Astrocyte of the spinal cord (primary cell): ENCODE results near the gene TRMT1.

Experiments
- DNase-seq: peaks from one replicate; pipeline ENCODE4 v3.0.0; 2011; ENCODE audit warnings: low read depth, low spot score
- H3K4me3 ChIP-seq: 2 replicates; pipeline ENCODE4 v1.5.1; 2011; ENCODE audit warnings: low read depth, mild to moderate bottlenecking, low read length, moderate library complexity
- in situ Hi-C: cut with HindIII; loops from 2 replicates; pipeline ENCODE4 v1.10.0; 2017; ENCODE audit warnings: low sequenced_read_pairs
- TF ChIP-seq, protein P1 (sequence below): IDR thresholded peaks from 2 replicates; pipeline ENCODE4 v1.5.1; 2012; ENCODE audit warnings: low read depth, mild to moderate bottlenecking, low read length, inconsistent platforms

TRMT1 gene

DNA sequence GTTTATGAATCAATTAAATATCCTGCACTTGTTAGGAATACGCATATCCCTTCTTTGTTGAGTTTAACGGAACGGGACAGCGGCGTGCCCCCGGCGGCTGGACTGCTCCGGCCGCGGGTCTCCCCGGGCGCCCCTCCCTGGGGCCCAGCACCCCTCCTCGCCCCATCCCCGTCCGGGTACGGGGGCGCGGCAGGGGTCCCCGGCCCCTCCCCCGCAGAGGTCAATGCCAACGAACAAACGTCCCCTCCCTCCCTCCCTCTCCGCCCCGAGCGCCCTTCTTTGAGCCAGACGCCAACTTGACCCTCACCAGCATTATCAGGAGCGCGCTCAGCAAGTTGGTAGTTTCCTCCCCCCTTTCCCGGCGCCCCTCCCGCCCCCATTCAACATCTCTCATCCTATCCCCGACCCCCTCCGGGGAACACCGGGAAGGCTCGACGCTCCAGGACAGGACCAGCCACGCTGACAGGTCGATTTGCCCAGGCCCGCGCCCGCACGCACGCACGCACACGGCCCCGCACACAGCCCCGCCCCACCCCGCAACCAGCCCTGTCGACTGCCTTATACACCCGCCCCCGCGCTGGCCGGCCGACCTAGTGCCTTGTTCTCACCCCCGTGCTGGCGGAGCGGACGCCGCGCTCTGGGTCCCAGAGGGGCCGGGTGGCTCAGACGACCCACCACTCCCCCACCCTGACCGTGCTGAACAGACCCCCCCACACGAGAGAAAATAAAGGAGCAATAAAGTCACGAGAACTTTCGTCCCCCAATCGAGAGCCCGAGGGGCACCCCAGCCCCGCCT, 18.9 kb downstream of the TRMT1 start:
- TF ChIP-seq, protein P1, sequence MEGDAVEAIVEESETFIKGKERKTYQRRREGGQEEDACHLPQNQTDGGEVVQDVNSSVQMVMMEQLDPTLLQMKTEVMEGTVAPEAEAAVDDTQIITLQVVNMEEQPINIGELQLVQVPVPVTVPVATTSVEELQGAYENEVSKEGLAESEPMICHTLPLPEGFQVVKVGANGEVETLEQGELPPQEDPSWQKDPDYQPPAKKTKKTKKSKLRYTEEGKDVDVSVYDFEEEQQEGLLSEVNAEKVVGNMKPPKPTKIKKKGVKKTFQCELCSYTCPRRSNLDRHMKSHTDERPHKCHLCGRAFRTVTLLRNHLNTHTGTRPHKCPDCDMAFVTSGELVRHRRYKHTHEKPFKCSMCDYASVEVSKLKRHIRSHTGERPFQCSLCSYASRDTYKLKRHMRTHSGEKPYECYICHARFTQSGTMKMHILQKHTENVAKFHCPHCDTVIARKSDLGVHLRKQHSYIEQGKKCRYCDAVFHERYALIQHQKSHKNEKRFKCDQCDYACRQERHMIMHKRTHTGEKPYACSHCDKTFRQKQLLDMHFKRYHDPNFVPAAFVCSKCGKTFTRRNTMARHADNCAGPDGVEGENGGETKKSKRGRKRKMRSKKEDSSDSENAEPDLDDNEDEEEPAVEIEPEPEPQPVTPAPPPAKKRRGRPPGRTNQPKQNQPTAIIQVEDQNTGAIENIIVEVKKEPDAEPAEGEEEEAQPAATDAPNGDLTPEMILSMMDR, result no peak
- in situ Hi-C loops, result no loop called here
- no peak overlapping the region for H3K4me3 ChIP-seq
- no peak for DNase-seq

DNA sequence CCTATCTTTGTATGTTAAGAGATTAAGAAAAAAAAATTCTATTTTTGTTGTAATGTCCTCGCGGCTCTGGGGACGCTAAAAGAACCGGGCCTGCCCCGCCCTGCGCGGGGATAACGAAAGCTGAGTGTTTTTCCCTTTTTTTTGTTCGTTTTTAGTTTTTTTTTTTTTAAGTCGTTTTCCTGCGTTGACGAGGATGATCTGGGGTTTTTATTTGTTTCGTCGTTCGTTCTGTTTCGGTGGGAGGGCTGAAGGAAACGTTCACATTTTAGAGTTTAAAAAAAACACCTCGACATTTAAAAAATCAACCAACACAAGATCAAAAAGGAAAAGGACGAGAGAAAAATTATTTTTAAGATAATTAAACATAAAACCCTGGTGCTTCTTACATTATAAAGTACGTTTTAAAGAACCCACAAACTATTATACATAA, 19.5 kb downstream of the TRMT1 start:
- in situ Hi-C loops, result no loop called here
- no peak for DNase-seq
- no peak overlapping the region for H3K4me3 ChIP-seq
- TF ChIP-seq, protein P1, result no peak

DNA sequence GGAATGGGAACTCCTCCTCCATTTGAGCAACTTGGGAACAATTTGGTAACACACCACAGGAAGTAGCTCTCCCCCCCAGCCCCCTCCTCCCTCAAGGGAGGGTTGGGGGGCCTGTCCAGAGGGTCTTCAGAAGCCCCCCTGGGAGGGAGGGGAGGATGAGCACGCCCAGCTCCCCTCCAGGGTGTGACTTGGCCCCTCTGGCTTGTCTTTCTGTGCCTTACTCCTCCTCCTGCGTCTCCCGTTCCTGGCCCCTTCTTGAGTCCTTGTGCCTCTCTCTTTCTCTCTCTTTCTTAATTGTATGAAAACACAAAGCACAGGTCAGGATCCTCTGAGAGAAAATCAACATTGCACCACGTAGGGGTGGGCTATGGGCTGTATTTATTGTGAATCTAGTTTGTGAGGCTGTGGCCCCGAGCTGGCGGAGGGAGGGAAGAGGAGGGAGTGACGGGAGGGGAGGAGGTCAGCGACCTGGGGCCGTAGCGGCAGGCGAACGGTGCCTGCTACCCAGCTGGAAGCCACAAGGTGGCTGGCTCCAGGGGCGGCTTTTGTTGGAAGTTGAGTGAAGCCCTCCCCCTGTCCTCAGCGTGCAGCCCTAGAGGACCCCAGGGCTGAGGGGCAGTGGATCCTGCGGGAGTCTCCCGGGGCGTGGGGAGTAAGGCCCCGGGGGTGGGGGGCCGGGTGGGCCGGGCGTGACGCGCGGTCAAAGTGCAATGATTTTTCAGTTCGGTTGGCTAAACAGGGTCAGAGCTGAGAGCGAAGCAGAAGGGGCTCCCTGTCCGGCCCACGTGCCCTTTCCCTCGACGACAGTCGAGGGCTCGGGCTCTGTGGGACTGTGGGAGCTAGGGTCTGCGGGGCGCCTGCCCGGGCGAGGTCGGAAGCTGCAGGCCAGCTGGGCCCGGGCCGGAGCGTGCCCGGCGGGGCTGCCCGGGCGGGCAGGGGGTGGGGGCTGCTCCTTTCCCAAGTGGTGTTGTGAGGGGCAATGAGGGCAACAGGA, 20.3 kb downstream of the TRMT1 start:
- H3K4me3 ChIP-seq, result no peak overlapping the region
- in situ Hi-C loops, result no loop called here
- TF ChIP-seq, protein P1, result no peak
- no peak for DNase-seq

DNA sequence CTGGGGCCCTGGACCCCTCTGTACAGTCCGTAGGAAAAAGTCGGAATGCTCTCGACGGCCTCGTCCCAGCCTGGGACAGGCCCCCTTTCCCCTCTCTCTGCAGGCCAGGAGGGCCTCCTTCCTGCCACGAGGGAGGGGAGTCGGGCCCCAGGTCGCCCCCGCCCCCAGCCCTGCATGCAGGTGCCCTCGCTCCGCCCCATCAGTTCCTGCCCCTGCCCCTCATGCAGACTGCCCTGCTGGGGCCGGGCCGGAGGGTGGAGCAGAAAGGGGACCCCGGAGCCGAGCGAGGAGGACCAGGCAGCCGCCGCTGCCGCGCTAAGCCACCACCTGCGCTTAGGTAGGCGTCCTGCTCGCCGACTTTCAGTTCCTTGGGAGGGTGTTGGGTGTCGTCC, 21.2 kb downstream of the TRMT1 start:
- no peak for DNase-seq
- TF ChIP-seq, protein P1, result no peak
- in situ Hi-C loops, result no loop called here
- no peak overlapping the region for H3K4me3 ChIP-seq

DNA sequence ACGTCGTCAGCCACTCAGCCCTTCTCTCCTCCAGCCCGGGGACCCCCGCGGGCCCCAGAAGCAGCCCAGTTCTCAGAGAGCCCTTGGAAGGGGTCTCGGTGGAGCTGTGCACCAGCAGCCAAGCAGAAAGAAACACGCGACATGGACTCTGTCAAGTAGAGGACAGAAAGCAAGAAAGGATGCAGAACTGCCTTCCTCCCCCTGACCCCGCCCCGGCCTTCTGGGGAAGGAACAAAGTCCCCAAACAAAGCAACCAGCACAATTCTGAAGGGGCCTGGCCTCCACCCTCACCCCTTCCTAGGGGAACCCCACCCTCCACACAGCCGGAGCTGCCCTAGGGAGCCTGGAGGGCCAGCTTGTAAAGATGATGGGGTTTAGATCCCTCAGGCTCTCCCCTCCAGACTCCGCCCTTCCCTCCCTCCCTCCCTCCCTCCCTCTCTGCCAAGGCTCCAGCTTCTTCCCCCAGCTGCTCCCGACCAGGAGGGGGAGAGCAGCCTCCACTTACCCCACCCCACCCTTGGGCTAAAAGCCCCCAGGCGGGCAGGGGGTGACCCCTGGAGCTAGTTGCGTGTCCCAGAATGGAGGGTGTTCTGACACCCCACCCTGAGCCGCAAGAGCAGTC, 21.7 kb downstream of the TRMT1 start:
- DNase-seq, result no peak
- TF ChIP-seq, protein P1, result no peak
- no peak overlapping the region for H3K4me3 ChIP-seq
- in situ Hi-C loops, result no loop called here

DNA sequence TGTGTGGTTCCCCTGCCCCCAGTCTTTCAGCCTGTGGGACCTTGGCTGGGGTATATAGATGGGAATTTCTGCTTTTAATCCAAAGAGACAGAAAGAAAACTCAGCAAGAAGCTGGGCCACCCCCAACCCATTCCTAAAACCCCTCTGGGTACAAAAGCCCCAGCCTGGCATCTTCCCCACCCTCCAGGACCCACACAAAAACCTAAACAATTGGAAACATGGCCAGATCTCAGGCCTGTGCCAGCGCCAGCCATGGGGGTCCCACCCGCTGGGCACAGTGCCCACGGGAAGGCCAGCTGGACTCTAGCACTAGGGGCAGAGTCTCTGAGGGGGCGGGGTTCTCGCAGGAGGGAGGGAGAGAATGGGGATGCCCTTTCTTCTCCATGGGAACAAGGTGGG, 22.4 kb downstream of the TRMT1 start:
- in situ Hi-C loops, result no loop called here
- DNase-seq, result no peak
- H3K4me3 ChIP-seq, result no peak overlapping the region
- TF ChIP-seq, protein P1, result no peak
